Psoas muscle (tissue), 8 donors: Measurements from ENCODE around the gene SUMO4. TPM values are rescaled to one million over a fixed set of nuclear protein-coding genes. Genes with fewer than 3 reads are reported as not detected.

Experiments
- ATAC-seq, 4 donors: fragments of 200-7000 bp; cut with Tn5 transposase; one replicate each; pipeline ENCODE4 v1.9.1; 2020; ENCODE audit warnings: moderate library complexity in 3 of 4, mild to moderate bottlenecking in 2 of 4
- DNase-seq, 2 donors: peaks; one replicate each; pipeline ENCODE4 v3.0.0-alpha.2; 2020
- H3K27ac ChIP-seq: fragments of 200-600 bp; one replicate; pipeline ENCODE4 v1.8.0; 2022
- H3K27me3 ChIP-seq, 3 donors: fragments of 200-600 bp in 1 of 3; one replicate each; pipeline versions ENCODE4 v1.6.1 to v1.8.0; 2013 to 2022; ENCODE audit warnings: low read length in 2 of 3, mild to moderate bottlenecking in 2 of 3, moderate library complexity in 1 of 3; ENCODE audit not compliant: insufficient read depth in 3 of 3
- H3K36me3 ChIP-seq, 2 donors: fragments of 200-600 bp in 1 of 2; one replicate each; pipeline versions ENCODE4 v1.6.1 to v1.8.0; 2013 to 2022; ENCODE audit warnings: low read depth in 1 of 2, mild to moderate bottlenecking in 1 of 2, moderate library complexity in 1 of 2; ENCODE audit not compliant: insufficient read depth in 1 of 2
- H3K4me1 ChIP-seq: fragments of 200-600 bp; one replicate; pipeline ENCODE4 v1.8.0; 2022
- H3K4me3 ChIP-seq: fragments of 200-600 bp; one replicate; pipeline ENCODE4 v1.8.0; 2022; ENCODE audit warnings: mild to moderate bottlenecking
- H3K9me3 ChIP-seq: fragments of 200-600 bp; one replicate; pipeline ENCODE4 v1.8.0; 2022
- WGBS, 3 donors: extraction: QIAGEN DNeasy Blood & Tissue Kit; methylation state at CpG; one replicate each; pipeline versions ENCODE4 v1.1.6 to v1.1.7; 2013; 5-methylcytosine and 5-hydroxymethylcytosine counted together
- intact Hi-C, 2 donors: fragments of 100-400 bp; cut with DNase I; formaldehyde crosslinking; loops; one replicate each; pipeline versions ENCODE4 v1.11.0 to v1.14.2; 2022
- polyA plus RNA-seq, 3 donors: library from polyadenylated mRNA; stranded (reverse); fragments of 200-250 nt; gene quantifications; one replicate each; pipeline ENCODE4 v1.2.3, GENCODE V29; 2013
- total RNA-seq, 4 donors: library from RNA; stranded (reverse); fragmentation: NEBNext Ultra II Directional in 2 of 4; extraction: Animal tissue kit (Norgen Biotek cat#: 25700) in 2 of 4; gene quantifications; one replicate each; pipeline versions ENCODE4 v1.2.1 to v1.2.4, GENCODE V29; 2021 to 2023
- TF ChIP-seq, protein P1 (sequence below): fragments of 200-600 bp; IDR thresholded peaks from one replicate; pipeline ENCODE4 v1.8.0; 2022; ENCODE audit warnings: antibody characterized with exemption
- donor health status: healthy with polysubstance abuse.
- donor health status: DM: no; HTN: no; CAD: no; lungs with moderate emphysema.
- donor health status: Bipolar disorder and iron deficiency.
- donor health status: healthy.
- donor health status: DM: yes; HTN: yes; CAD: no.
- donor health status: DM: no; HTN: no; CAD: no.
- donor health status: DM: no; HTN: no; CAD: no.
- donor health status: DM: yes; HTN: yes; CAD: no.

Gene SUMO4
- total and polyA plus RNA-seq, 7 donors = 0.16 to 0.42 (median 0.32) TPM; not detected in 2

DNA sequence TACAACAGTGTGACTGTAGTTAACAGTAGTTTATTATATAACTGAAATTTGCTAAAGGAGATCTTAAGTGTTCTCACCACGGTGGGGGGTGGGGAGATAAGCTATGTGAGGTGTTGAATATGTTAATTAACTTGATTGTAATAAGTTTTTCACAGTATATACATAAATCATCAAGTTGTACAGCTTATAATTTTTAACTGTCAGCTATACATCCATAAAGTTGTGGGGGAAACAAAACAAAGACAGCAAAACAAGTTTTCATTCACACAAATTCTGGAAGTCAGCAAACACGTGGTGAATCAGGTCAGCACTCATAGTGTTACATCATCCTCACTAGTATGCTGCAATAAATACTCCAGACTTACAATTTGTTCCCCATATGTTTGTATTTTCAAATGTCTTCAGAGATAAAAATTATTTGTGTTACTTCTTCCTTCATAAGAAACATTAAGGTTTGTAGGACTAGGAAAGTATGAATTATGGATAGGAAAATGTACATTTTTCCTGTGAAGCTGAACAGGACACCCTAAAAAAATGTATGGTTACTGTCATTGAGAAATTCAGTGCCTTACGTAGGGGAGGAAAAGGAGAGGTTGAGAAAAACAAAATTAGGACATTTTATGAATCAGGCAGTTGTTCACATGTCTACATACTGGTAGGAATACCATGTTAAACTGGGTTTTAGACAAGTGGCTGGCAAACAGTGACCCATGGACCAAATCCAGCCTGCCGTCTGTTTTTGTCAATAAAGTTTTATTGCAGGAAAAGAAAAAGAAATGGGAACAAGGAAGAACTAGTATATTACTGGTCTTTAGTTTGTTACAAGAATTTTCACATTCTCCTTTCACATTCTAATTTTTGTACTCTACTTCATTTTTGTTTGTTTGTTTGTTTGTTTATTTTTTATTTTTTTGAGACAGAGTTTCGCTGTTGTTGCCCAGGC lies 6.0 kb downstream of the SUMO4 start:
- H3K4me3 ChIP-seq = no peak overlapping the region
- H3K4me1 ChIP-seq = peaks cover 14% of the 10 kb centered on the region
- H3K27me3 ChIP-seq = no peaks in the 10 kb centered on the region
- H3K27ac ChIP-seq = no peak overlapping the region
- intact Hi-C loops = loop anchor here in 1 of 2 donors (5.0 kb wide), 1 partner anchor 84 kb away; no protein-coding TSS in a partner anchor
- WGBS, 3 donors = 77 to 87% (median 78%) methylated on average over 5 of the region's 5 CpGs
- ATAC-seq = no peak
- TF ChIP-seq, protein P1, sequence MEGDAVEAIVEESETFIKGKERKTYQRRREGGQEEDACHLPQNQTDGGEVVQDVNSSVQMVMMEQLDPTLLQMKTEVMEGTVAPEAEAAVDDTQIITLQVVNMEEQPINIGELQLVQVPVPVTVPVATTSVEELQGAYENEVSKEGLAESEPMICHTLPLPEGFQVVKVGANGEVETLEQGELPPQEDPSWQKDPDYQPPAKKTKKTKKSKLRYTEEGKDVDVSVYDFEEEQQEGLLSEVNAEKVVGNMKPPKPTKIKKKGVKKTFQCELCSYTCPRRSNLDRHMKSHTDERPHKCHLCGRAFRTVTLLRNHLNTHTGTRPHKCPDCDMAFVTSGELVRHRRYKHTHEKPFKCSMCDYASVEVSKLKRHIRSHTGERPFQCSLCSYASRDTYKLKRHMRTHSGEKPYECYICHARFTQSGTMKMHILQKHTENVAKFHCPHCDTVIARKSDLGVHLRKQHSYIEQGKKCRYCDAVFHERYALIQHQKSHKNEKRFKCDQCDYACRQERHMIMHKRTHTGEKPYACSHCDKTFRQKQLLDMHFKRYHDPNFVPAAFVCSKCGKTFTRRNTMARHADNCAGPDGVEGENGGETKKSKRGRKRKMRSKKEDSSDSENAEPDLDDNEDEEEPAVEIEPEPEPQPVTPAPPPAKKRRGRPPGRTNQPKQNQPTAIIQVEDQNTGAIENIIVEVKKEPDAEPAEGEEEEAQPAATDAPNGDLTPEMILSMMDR = no peak
- H3K9me3 ChIP-seq = no peaks in the 10 kb centered on the region
- H3K36me3 ChIP-seq = peaks cover 2 to 56% of the 10 kb centered on the region in 2 donors
- DNase-seq = no peak

DNA sequence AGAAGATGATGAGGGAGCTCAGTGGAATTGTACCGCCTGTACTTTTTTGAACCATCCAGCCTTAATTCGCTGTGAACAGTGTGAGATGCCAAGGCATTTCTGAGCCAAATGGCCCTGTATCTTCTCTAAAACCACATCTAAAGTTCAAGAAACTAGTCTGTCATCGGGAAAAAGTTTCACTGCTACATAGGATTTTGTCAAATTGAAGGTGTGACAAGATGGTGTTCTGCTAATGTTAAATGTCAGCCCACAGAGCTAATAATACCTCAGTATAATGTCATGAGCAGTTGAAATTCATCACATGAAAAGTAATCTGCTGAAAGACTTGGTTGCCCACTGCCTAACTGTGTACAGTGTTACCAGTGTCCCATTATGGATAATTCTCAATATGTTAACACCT lies 9.6 kb downstream of the SUMO4 start:
- DNase-seq (no peak), ATAC-seq (peak in 2 of 4 donors; percentile 38 to 55)
- intact Hi-C loops = loop anchor here (5.0 kb wide), 2 partner anchors 87 to 92 kb away; partner anchors contain the start of gene TAB2 (in 1 of the 2)
- no peaks in the 10 kb centered on the region for H3K27me3 ChIP-seq
- peak overlapping the region; percentile 64 for H3K27ac ChIP-seq
- H3K9me3 ChIP-seq = no peaks in the 10 kb centered on the region
- TF ChIP-seq, protein P1 = no peak
- H3K4me1 ChIP-seq = peaks cover 18% of the 10 kb centered on the region
- H3K4me3 ChIP-seq = no peak overlapping the region
- 51 to 83% (median 65%) methylated on average over 3 of the region's 3 CpGs for WGBS, 3 donors
- peaks cover 2 to 32% of the 10 kb centered on the region in 2 donors for H3K36me3 ChIP-seq

DNA sequence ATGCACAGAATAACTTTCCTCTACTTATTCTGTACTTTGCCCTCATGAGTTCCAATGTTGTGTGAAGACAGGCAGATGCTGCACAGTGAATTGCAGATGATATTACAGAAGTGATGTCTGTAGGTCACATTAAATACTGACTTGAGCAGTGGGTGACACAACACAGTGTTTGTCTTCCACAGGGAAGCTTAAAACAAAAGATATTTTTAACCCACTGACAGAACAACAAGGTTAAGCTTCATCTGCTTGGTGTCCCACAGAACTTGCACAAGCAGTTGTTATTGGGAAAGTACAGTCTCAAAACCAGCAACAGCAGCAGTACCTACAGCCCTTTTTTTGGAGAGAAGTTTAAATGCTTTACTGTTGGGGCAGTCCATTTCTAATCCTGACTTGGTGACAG lies 10.5 kb downstream of the SUMO4 start:
- no peaks in the 10 kb centered on the region for H3K9me3 ChIP-seq
- TF ChIP-seq, protein P1 = no peak
- H3K36me3 ChIP-seq = peaks cover 2 to 28% of the 10 kb centered on the region in 2 donors
- H3K27ac ChIP-seq = peak overlapping the region; percentile 64
- intact Hi-C loops = loop anchor here in 1 of 2 donors (5.0 kb wide), 1 partner anchor 93 kb away; the partner anchor contains the start of gene TAB2
- peaks cover 18% of the 10 kb centered on the region for H3K4me1 ChIP-seq
- DNase-seq = no peak
- peak; percentile 83 to 96 (median 94) for ATAC-seq
- no peaks in the 10 kb centered on the region for H3K27me3 ChIP-seq
- H3K4me3 ChIP-seq = no peak overlapping the region

GRCh38 chr6:149414009-149414408 lies 13.9 kb downstream of the SUMO4 start:
- intact Hi-C loops = loop anchor here in 1 of 2 donors (5.0 kb wide), 1 partner anchor 97 kb away; the partner anchor contains the start of gene TAB2
- no peak for DNase-seq
- no peak for ATAC-seq
- Histone ChIP-seq H3K4me1 (peaks cover 18% of the 10 kb centered on the region), H3K36me3 (peaks cover 0 to 13% of the 10 kb centered on the region in 2 donors), H3K4me3 (no peak overlapping the region), H3K9me3 (no peaks in the 10 kb centered on the region), H3K27me3 (no peaks in the 10 kb centered on the region), H3K27ac (no peak overlapping the region)
- TF ChIP-seq, protein P1 = no peak
- WGBS, 3 donors = 71 to 95% (median 93%) methylated on average over 4 of the region's 4 CpGs
